Stimulated activated CD8-positive, alpha-beta memory T cell treated with anti-CD3 and anti-CD28 coated beads, Interleukin-7, amount 100 ng/mL, for 4 hours (primary cell): ENCODE results near the gene TRIM44.

ENCODE experiments used
- DNase-seq, 2 donors: peaks; one replicate each; pipeline ENCODE4 v3.0.0-alpha.2; 2020; ENCODE audit warnings: low read depth in 2 of 2

Gene TRIM44

DNA sequence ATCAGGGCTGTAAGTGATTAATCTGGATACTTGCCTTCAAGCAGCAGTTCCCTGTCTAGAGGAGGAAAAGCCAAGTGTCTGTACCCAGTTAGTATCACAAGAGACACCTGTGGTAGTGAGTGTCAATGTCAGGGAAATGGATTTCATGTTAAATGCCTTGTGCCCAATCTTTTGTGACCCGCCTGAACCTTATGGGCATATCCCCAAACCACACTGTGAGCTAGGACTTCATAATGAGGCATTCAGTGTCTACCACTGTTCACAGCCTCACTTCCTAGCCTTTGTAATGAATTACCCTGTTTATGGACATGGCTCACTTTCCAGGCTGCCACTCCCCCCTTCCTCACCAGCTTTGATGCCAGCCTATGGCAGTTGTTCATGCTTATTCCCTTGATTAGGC lies 125.1 kb downstream of the TRIM44 start:
- no peak for DNase-seq

GRCh38 chr11:35791088-35791958 lies 128.7 kb downstream of the TRIM44 start:
- no peak for DNase-seq

- no peak for DNase-seq
These were observed 129.7 kb downstream of the TRIM44 start for GRCh38 chr11:35792148-35792845.

- no peak for DNase-seq
These were observed 130.2 kb downstream of the TRIM44 start for GRCh38 chr11:35792846-35793192.

DNA sequence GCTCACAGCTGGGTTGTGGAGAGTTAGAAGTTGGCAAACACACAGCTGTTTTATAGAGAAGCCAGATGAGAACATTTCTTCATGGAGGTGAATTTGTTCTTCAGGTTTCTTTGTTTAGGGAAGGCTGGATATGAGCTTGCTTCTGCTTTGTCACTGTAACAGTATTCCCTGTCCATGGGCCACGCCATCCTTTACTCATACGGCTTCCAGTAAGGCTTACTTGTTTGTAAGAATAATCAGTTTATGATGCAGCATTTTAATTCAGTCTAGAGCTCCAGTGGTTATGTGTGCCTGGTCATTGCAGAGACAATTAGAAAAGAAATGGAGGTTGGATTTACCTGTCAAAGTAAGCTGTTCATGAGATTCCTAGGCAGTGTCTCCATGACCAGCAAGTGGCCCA lies 131.8 kb downstream of the TRIM44 start:
- DNase-seq = no peak

GRCh38 chr11:35794850-35795249 lies 132.3 kb downstream of the TRIM44 start:
- DNase-seq = no peak

DNA sequence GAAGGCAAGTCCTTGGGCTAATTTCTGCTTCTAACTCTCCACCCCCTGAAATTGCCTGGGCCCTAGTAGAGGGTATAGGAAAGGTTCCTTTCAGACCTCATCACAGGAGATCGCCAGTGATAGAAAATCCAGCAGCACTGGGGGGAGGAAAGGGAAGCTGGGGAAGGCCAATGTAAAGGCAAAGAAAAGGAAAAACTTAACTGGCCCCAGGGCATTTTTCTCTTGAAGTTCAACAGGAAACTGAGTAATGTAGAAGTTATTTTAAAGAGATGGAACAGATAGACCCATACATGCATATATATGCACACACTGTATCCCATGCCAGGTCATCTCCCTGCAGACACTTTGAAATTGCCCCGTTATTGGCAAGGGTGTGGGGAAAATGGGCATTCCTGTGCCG lies 134.0 kb downstream of the TRIM44 start:
- no peak for DNase-seq

DNA sequence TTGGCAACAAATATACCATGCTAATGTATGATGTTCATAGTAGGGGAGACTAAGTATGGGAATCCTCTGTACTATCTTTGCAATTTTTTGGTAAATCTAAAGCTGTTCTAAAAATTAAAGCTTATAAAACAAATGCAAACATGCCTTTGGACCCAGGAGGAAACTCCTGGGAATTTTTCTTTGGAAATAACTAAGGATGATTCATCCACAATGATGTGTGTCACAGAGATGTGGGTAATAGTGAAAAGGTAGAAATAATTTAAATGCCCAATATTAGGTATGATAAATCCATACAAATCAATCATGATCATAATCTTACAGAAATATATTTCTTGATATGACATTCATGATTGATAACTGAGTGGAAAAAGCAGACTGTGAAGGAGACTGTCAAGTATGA lies 135.8 kb downstream of the TRIM44 start:
- no peak for DNase-seq

- DNase-seq = no peak
These were observed 136.4 kb downstream of the TRIM44 start for GRCh38 chr11:35798983-35799382.

DNA sequence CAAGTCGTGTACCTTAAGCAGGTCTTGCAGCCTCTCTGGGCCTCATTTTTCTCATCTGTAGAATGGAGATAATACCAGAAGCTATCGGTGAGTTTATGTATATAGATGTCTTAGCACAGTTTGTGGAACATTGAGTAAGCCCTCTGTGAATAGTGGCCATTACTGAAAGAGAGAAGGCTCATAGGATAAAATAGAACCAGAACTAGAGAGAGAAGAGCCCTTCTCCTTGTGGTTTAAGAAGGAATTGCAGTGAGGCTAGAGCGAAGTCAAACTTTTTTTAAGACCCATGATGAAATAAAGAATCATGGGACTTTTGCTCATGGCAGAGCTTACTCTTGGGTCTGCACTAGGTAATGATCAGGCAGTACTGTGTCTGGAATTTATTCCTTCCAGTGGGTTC lies 137.1 kb downstream of the TRIM44 start:
- DNase-seq = no peak

DNA sequence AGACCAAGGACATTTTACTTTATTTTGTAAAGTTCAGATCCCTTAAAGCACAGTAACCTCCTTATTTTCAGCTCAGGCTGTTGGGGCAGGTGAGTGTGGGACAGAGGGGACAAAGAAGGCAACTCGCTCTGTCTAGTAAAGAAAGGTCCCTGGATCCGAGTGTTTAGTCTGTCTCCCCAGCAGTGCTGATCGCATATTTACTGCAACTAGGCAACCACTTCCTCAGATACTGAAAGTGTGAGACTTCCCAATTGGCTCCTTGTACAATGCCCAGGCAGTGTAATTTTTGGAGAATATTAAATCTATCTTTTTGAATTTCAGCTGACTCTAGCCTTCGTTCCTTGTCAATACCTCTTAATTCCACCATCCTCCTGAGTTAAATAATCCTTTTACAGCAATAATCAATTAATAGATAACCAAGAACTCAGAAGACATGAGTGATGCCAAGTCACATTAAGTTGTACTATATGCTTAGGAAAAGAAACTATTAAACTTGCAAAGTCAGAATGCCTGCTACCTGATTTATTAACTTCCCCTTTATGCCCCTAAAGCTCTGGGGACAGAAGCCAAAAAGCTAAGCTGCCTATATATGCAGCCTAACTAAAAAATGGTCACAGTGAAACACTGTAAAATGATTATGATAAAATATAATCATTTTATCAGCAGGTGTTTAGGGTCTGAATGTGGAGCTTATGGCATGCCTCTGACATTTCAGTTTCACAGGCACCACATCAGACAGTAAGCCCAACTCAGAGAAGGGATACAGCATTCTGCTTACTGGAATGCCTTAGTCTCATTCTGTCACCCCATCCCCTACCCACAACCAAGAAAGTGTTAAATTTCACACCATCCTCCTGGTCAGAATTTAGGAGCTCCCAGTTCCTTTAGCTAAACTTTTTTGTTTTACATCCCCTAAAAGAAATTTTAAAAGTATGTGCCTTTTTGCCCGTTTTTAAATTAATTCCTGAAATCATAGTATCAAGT lies 138.7 kb downstream of the TRIM44 start:
- no peak for DNase-seq

- DNase-seq = no peak
These were observed 139.6 kb downstream of the TRIM44 start for GRCh38 chr11:35802221-35802620.

- no peak for DNase-seq
These were observed 140.1 kb downstream of the TRIM44 start for GRCh38 chr11:35802672-35803071.

DNA sequence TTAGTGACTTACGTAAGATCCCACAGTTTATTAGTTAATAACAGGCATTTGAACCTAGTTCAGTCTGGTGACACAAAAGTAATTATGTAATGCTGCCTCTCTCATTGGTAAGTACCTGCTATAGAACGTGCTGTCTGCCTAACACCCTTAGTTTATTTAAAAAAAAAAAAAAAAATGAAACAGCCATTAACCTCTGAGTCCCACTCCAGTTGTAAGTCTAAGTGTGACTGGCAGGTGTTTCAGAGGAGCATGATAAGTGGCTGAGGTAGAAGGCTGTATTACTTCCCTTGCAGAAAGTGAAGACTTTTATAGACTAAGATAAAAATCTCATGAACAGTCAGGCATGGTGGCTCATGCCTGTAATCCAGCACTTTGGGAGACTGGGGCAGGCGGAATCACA lies 140.5 kb downstream of the TRIM44 start:
- no peak for DNase-seq

DNA sequence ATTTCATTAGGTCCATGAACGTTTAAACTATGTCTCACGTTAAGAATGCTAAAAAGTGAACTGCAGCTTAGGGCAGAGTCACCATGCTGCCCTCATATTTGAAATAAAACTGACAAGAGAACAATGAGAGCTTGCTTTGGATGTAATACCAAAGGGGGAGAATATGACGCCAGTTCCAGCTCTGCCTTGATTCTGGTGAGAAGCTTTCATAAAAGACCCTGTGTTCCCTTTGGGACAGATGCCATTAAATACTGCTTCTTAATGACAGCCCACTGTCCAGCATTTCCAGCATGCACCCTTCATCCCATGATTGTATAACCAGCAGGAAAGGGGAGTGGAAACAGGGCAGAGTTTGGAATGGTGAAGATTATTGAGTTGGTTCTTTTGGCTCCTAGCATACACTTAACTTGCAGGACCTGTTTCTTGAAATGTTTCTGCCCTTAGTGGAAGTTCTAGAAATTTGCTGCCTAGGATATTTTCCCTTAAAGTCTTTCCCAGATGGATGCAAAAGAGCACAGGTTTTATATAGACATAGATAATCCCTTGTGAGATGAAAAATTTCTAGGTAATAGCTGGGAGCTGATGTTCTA lies 142.0 kb downstream of the TRIM44 start:
- DNase-seq = no peak

GRCh38 chr11:35809561-35809960 lies 147.0 kb downstream of the TRIM44 start:
- no peak for DNase-seq

DNA sequence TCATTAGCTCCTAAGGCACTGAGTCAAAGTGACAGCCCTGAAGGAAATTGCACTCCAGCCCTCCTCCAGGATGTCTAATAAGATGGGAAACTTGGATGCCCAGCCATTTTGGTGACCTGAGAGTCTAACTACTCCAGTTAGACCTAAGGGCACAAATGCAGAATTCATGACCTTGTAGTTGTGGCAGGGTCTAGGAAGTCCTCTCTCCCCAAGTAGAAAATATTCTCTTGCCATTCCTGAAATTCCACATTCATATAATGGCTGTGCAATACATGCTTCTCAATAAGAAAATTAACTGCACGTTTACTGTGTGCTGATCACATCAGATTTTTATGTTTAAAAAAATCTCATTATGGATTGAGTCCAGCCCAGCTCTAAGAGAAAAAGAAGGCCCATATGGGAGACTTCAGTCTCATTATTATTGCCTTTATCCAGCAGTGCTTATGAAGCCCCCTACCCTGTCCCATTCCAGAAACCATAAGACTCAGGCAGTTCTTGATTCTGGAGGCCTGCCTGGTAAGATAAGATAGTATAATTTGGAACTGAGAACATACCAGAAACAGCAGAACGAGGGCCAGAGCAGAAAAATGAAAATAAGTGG lies 147.6 kb downstream of the TRIM44 start:
- DNase-seq = no peak

DNA sequence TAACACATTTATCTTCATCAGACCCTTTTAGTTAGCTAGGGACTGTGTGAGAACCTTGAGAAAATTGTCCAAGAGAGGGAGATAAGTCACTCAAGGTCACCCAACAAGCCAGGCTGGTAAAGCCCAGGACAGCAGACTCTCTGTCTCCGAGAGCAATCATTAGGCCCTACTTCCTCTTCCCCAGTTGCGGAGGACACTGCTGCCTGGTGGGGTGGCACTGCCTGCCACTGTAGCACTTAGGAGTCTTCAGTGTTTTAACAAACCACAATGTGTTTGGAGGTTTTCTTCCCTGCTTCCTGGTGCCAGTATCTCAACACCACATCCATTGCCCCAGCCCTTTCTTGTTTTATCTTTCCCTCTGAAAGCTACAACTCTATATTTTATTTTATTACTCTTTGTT lies 149.2 kb downstream of the TRIM44 start:
- DNase-seq = no peak

GRCh38 chr11:35812828-35813227 lies 150.3 kb downstream of the TRIM44 start:
- no peak for DNase-seq

GRCh38 chr11:35814081-35814695 lies 151.6 kb downstream of the TRIM44 start:
- DNase-seq = no peak
